Body of pancreas (tissue), 4 donors: ENCODE measurements around the gene DZIP1. TPM values are rescaled to one million over a fixed set of nuclear protein-coding genes. Genes with fewer than 3 reads are reported as not detected.

Experiments
- ATAC-seq: fragments of 150-250 bp; one replicate; pipeline ENCODE4 v1.9.1; 2016
- DNase-seq, 4 donors: peaks; one replicate each; pipeline ENCODE4 v3.0.0-alpha.2; 2019
- H3K27ac ChIP-seq, 4 donors: fragments of 200-600 bp; sonication (generic); 1 replicate in 3 of 4; 2 replicates in 1 of 4; pipeline versions ENCODE4 v1.5.1 to v1.6.1; 2016 to 2019; ENCODE audit warnings: mild to moderate bottlenecking in 1 of 4, mixed read lengths in 1 of 4, moderate library complexity in 1 of 4
- H3K27me3 ChIP-seq, 2 donors: fragments of 200-600 bp; sonication (generic); one replicate each; pipeline ENCODE4 v1.6.0; 2016; ENCODE audit warnings: mild to moderate bottlenecking in 1 of 2
- H3K36me3 ChIP-seq, 2 donors: fragments of 200-600 bp; sonication (generic); replicated peaks in 1 of 2; 2 replicates each; pipeline ENCODE4 v1.5.1; 2016; ENCODE audit warnings: low read depth in 2 of 2; ENCODE audit not compliant: insufficient read depth in 1 of 2
- H3K4me1 ChIP-seq: fragments of 200-600 bp; sonication (generic); one replicate; pipeline ENCODE4 v1.6.0; 2016
- H3K4me3 ChIP-seq, 2 donors: fragments of 200-600 bp; sonication (generic); 1 replicate in 1 of 2; 2 replicates in 1 of 2; pipeline ENCODE4 v1.5.1; 2016 to 2019
- H3K9me3 ChIP-seq, 3 donors: fragments of 200-600 bp; sonication (generic); 1 replicate in 2 of 3; 2 replicates in 1 of 3; pipeline ENCODE4 v1.5.1; 2016
- CTCF ChIP-seq, 7 experiments: fragments of 450-650 bp in 4 of 7; fragments of 200-600 bp in 3 of 7; sonication (generic) in 3 of 7; IDR thresholded peaks; one replicate each; pipeline ENCODE4 v1.5.1; 2016 to 2019; ENCODE audit warnings: antibody characterized with exemption in 7 of 7
- POLR2A ChIP-seq, 3 donors: fragments of 450-650 bp; IDR thresholded peaks; one replicate each; pipeline ENCODE4 v1.6.1; 2016; ENCODE audit warnings: antibody characterized with exemption in 3 of 3, mild to moderate bottlenecking in 2 of 3
- WGBS, 2 donors: methylation state at CpG; one replicate each; pipeline ENCODE4 v1.1.5; 2017; 5-methylcytosine and 5-hydroxymethylcytosine counted together
- intact Hi-C: fragments of 100-400 bp; cut with DNase I; formaldehyde crosslinking; loops from one replicate; pipeline ENCODE4 v1.15.1; 2023
- total RNA-seq, 2 donors: library from RNA; depleted of rRNA; stranded (reverse); fragments of >200 nt; gene quantifications; one replicate each; pipeline ENCODE4 v1.1.0, GENCODE V29; 2016

DZIP1 gene
- total RNA-seq, 2 donors from 2014 or later, result 17.5 to 42.0 TPM

- ATAC-seq, result peak; percentile 82
- peak; percentile 82 to 88 (median 85) for DNase-seq
- H3K9me3 ChIP-seq, result no peaks in the 10 kb centered on the region
- peak within 1 kb of the TSS; percentile 91 to 94 (median 93) for H3K27ac ChIP-seq
- WGBS, 2 donors, result 0 to 1% methylated on average over 6 to 57 of the region's 70 CpGs
- intact Hi-C loops, result loop anchor here (10.0 kb wide), 1 partner anchor 58 kb away; no protein-coding TSS in a partner anchor
- peak within 1 kb of the TSS; percentile 50 to 73 for H3K4me3 ChIP-seq
- peaks cover 39% of the 10 kb centered on the region for H3K4me1 ChIP-seq
- TF ChIP-seq POLR2A (IDR thresholded peaks at IDR 0.05), result peak; percentile 57 to 79 (median 70)
- TF ChIP-seq CTCF (IDR thresholded peaks at IDR 0.05), result peak; percentile 45 to 74 (median 61)
- no peaks in the 10 kb centered on the region for H3K36me3 ChIP-seq
- H3K27me3 ChIP-seq, result no peaks in the 10 kb centered on the region
Observed at GRCh38 chr13:95552539-95553441, 91.7 kb downstream of the DZIP1 start, which contains the start of gene CLDN10. CLDN10 (plus strand) TSS chr13:95552720; CDS start chr13:95552754, 34 bp downstream.

- 8 to 23% methylated on average over 2 to 17 of the region's 17 CpGs for WGBS, 2 donors
- Histone ChIP-seq H3K36me3 (no peaks in the 10 kb centered on the region), H3K27me3 (no peaks in the 10 kb centered on the region), H3K4me1 (peaks cover 33% of the 10 kb centered on the region), H3K9me3 (no peaks in the 10 kb centered on the region), H3K27ac (peak overlapping the region; percentile 91 to 94 (median 93)), H3K4me3 (peak overlapping the region; percentile 50 to 73)
- ATAC-seq (peak; percentile 61), DNase-seq (peak in 1 of 4 donors; percentile 48)
- intact Hi-C loops, result loop anchor here (10.0 kb wide), 1 partner anchor 57 kb away; no protein-coding TSS in a partner anchor
- no peak for TF ChIP-seq CTCF (IDR thresholded peaks at IDR 0.05)
- no peak for TF ChIP-seq POLR2A (IDR thresholded peaks at IDR 0.05)
Observed at GRCh38 chr13:95552208-95552538, 92.3 kb downstream of the DZIP1 start.

GRCh38 chr13:95547531-95548167 lies 96.9 kb downstream of the DZIP1 start:
- 59 to 65% methylated on average over 6 of the region's 6 CpGs for WGBS, 2 donors

GRCh38 chr13:95546919-95547318 lies 97.6 kb downstream of the DZIP1 start:
- intact Hi-C loops, result no loop called here

More at GRCh38 chr13:95547531-95548167, 96.9 kb downstream of the DZIP1 start:
- no peaks in the 10 kb centered on the region for H3K9me3 ChIP-seq
- no peaks in the 10 kb centered on the region for H3K36me3 ChIP-seq
- ATAC-seq, result no peak
- no peak overlapping the region for H3K27ac ChIP-seq
- H3K27me3 ChIP-seq, result no peaks in the 10 kb centered on the region
- DNase-seq, result no peak
- peaks cover 9% of the 10 kb centered on the region for H3K4me1 ChIP-seq
- no peak for TF ChIP-seq CTCF (IDR thresholded peaks at IDR 0.05)
- no peak for TF ChIP-seq POLR2A (IDR thresholded peaks at IDR 0.05)
- intact Hi-C loops, result no loop called here
- no peak overlapping the region for H3K4me3 ChIP-seq

More at GRCh38 chr13:95546919-95547318, 97.6 kb downstream of the DZIP1 start:
- Histone ChIP-seq H3K4me1 (peaks cover 11% of the 10 kb centered on the region), H3K4me3 (no peak overlapping the region), H3K36me3 (no peaks in the 10 kb centered on the region), H3K27me3 (no peaks in the 10 kb centered on the region), H3K9me3 (no peaks in the 10 kb centered on the region), H3K27ac (no peak overlapping the region)
- DNase-seq (no peak), ATAC-seq (no peak)
- 50 to 74% methylated on average over 2 to 3 of the region's 3 CpGs for WGBS, 2 donors
- no peak for TF ChIP-seq POLR2A (IDR thresholded peaks at IDR 0.05)
- TF ChIP-seq CTCF (IDR thresholded peaks at IDR 0.05), result no peak
